NCI-H2196 (cell line): Measurements from ENCODE around the gene ANGEL2.
A peak's percentile ranks its signal among the peaks of the same experiment; 100 is the strongest.
"Not testable (repeated sequence)": the region's sequence is repeated elsewhere in the genome, so short reads cannot be mapped to it uniquely, and the experiment has no call there.

Experiments used
- DNase-seq: peaks from one replicate; lab custom pipeline; 2025; ENCODE audit not compliant: unreplicated experiment; lab: John Stamatoyannopoulos, UW

The ANGEL2 gene

DNA sequence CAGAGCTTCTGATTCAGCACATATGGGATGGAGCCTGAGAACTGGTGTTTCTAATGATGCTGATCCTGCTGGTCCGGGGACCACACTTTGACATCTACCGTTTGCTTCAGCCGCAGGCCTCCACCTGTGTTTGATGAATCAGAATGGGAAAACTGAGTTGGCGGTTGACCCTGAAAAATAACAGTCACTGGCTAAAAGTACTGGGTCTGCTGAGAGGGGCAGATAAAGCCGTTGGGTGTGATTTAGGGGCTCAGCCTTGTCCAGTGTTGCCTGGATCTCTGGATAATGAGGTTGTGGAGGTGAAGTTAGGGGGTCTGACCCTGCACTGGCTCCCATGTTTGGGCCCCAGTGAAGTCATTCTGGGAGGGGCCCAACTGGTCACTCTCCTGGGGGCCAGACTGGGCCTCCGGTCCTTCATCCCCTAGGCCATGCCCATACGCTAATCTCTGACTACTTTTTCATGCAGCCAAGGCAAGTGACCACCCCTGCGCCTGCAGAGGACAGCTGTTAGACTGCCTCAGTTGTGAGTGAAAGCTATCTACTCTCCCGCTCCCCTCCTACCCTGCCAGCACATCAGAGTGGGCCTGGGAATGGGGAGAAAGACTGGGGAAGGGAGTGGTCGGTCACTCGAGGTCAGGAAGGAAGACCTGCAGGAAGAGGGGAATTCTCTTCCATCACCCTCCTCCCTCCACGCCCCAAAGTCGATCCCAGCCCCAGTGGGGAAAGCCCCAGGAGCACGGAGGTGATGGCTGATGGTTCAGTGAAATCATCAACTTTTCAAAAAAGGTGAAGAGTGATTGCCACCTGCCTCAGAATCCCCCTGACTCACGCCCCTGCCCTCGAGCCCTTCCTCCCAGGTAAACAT is 37.7 kb downstream of the ANGEL2 start:
- DNase-seq: no peak

DNA sequence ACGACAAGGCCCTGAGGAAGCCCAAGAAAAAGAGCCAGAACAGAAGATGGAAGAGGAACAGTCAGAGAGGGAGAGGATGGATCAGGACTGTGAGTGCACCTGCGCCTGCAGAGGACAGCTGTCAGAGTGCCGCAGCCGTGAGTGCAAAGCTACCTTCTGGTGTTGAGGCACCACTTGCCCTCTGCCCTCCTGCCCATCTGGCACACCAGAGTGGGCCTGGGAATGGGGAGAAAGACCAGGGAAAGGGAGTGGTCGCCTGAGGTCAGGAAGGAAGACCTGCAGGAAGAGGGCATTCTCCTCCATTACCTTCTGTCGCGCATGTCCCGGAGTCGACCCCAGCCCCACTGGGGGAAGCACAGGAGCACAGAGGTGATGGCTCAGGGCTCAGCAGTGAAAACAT is 39.1 kb downstream of the ANGEL2 start:
- no peak for DNase-seq

DNA sequence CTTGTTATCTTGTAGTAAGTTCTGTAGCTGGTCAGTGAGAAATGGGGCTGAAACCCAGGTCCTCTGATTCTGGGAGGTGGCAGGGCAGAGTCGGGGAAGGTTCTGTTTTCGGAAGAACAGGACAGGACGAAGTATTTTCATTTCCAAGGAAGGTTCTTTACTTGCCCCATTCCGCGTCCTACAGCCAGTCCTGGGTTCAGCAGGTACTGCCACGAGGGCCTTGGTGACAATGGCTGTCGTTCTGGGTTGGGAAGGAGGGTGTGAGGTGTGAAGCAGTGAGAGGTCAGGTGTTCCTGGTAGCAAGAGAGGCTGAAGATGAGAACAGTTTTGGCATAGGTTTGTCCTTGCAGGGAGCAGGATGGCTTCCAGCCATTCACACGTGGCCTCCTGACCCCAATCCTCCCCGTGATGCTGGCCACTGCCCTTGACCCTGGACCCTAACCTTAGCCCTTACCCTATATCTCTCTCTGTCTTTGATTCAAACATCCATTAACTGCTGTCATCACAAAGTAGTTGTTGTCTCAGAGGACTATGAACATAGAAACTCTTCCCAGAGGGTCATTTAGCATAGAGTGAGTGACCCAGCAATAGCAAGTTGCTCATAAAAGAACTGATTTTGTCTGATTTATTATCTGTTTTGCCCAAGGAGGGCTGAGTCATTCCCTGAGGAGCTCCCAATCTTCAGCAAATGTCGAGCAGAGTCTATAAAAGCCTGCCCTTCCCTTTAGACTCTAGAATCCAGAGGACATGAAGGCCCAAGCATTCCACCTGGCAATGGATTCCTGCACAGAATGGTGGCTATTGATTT is 40.4 kb downstream of the ANGEL2 start:
- DNase-seq: no peak

DNA sequence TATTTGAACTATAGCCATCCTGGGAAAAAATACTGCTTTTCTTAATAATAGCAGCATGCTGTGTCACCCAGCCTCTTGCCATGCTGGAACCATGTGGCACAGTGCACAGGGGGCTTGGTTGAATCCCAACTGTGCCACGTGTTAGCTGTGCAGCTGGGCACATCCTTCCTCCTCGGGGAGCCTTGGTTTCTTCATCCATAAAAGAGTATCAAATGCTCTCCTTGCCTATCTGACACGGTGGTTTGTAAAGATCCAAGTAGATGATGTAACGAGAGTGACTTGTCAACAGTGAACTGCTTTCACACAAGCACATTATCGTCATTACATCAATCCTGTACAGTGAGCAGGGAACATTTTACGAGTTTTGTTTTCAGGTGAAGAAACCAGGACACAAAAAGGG is 41.0 kb downstream of the ANGEL2 start:
- no peak for DNase-seq

DNA sequence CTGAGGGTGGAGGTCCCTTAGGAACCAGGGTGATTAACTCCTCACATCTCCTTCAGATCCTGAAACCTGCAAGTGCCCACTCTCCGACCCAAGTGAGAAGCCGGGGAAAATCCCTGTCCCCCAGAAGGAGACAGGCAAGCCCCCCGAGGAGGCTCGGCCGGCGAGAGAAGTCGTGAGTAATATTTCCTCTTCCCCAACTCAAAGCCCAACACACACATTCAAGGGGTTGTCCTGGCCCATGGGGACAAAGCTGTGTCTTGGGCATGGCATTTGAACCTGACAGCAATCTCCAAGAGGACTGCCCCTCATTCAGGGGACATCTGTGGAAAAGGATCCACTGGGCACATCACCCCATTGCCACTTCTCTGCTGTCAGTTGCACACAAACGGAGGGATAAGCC is 41.8 kb downstream of the ANGEL2 start:
- DNase-seq: no peak

DNA sequence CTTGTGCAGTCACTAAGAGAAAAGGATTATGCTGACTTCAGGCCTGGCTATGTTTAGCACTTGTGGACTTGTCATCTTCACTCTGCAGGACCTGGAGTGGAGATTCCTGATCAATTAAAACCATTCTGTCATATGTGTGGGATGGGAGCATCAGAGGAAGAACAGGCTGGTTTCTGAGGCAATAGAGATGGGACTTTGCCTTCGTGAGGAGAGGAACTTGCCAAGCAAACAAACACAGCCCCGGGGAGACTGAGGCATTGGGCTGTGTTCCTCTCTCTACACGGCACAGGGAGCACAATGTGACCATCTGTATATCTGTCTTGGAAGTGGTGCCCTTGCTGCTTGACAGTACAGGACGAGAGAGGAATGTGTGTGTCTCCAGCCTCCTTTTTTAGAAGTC is 42.2 kb downstream of the ANGEL2 start:
- DNase-seq: no peak

DNA sequence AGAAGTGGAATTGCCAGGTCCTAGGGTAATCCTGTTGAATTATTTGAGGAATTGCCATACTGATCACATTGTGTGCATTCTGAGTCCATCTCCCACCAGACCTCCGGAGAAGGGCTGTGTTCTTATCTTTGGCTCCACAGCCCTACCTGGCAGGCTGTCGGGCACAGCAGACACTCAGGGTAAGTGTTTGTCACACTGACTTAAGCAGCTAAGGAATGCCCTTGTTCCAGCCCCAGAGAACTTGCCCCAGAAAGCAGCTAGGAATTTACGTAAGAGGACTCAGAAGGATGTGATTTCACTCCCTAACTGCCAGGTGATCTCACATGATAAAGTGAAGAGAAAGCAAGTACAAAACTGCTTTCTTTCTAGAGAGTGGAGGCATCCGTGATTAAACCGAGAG is 44.4 kb downstream of the ANGEL2 start:
- no peak for DNase-seq

DNA sequence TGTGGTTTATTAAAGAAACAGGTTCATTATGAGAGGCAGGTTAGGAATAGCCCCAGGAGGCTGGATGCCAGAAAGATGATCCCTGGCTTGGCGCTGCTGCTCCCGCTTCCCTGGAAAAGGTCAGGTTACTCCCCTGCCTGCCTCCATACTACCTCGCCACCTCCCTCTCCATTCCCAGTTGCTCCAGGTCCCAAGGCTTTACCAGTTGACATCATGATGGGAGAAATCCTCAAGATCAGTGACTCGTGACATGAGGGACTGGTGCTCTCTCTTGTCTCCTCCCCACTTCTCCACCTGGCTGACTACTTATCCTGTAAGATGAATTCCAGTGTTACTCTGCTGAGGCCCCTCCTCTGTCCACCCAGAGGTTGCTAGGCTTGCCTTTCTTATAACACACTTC is 45.6 kb downstream of the ANGEL2 start:
- no peak for DNase-seq

DNA sequence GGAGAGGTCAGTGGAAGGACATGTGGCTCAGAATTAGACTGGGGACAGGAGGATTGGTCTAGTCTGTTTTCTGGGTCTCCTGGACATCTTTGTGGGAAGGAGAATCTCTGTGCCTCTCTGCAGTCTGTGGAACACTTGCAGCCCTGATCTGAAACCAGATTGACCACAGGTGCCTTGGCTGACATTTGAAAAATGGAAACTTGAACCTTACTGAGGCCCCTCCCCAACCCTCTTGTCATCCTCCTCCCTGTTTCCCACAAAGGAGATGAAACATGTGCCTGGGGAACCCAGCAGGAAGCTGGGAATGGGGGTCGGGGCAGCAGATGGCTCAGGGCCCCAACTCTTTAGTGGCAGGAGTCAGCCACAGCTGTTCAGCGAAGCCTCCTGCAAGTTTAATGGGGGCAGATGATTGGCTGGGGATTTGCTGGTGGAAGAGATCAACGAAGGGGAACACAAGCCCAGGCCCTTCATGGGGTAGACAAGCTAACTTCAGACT is 47.3 kb downstream of the ANGEL2 start:
- DNase-seq: no peak

DNA sequence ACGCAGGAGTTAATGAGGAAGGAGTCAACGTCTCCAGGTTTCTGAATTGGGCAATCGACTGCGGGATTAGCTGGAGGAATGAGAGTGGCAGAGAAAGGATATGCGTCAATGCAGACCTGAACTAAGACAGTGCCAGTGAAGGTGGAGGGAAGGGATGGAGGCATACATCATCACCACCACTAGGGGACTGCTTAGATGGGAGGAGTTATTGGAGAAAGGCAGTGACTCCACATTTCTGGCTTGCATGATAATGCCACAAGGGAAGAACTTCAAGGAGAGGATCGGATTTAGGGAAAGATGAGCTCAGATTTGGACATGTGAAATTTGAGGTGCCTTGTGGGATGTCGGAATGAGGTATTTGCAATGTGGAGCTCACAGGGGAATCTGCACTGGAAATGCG is 47.9 kb downstream of the ANGEL2 start:
- peak; percentile 23 for DNase-seq

DNA sequence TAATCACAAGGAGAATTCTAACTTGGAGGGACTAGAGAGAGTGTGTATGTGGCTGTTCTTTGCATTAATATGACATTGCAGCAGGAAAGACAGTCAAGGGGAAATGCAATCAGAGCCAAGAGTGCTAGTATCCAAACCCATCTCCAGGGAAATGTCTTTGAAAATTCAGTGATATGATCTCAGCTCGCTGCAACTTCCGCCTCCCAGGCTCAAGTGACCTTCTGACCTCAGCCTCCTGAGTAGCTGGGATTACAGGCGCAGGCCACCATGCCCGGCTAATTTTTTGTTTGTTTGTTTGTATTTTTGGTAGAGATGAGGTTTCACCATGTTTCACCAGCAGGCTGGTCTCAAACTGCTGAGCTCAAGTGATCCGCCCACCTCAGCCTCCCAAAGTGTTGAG is 49.1 kb downstream of the ANGEL2 start:
- no peak for DNase-seq

DNA sequence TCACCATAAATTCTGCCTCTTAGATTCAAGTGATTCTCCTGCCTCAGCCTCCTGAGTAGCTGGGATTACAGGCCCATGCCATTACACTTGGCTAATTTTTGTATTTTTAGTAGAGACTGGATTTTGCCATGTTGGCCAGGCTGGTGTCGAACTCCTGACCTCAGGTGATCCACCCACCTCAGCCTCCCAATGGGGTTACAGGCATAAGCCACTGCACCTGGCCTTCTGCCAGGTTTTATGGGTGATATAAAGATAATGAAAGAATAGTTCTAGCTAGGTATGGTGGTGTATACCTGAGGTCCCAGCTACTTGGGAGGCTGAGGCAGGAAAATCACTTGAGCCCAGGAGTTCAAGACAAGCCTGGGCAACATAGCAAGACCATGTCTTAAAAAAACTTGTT is 50.7 kb downstream of the ANGEL2 start:
- not testable (repeated sequence) for DNase-seq

DNA sequence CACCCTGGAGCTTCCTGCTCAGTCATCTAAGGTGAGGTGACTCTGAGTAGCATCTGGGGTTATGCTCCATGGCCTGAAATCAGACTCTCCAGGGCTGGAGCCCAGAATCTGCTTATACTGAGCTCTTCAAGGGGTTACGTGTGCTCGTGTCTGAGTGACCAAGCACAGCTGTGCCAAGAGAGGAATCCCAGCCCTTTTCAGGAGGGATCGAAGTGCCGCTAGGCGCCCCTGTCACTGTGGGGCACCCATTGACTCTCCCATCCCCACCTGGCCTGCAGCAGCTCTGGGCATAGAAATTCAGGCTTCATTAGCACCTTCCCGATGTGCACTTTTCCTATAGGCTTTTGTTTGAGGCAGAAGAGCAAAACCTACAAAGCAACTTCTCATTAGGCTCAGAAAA is 51.6 kb downstream of the ANGEL2 start:
- DNase-seq: no peak

DNA sequence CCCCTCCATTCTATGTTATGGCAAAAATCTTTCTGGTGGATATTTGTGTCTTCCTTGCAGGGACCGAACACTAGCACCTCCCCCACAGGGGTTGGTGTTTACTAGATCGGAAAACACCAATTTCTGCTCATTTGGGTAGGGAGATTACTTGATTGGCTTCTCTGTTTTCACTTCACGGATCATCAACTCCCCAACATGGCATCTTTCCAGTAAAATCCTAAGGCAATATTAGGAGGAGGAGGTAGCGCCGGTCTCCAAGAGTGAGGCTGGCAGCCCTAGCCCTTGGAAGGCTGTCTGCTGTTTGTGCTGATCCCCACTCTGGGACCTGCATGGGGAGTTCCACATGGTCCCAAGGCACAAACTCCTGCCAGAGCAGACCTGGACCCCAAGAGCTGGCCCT is 53.2 kb downstream of the ANGEL2 start:
- DNase-seq: no peak

DNA sequence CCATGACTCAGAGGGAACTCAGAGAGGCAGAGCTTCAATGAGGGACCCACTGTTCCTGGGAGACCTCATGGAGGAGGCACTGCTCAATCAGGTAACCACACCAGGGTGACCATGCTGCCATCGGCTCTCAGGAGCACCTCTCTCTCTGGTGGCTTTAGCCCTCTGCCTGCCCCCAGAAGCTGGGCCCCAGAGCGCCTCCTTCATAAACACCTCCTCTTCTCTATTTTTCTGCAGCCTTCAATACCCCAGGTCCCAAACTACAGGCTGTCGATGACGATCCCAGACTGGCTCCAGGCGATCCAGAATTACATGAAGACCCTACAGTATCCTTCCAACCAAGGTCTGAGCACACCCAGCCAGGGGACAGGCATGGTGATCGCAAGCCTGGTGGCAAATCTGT is 54.7 kb downstream of the ANGEL2 start:
- no peak for DNase-seq

DNA sequence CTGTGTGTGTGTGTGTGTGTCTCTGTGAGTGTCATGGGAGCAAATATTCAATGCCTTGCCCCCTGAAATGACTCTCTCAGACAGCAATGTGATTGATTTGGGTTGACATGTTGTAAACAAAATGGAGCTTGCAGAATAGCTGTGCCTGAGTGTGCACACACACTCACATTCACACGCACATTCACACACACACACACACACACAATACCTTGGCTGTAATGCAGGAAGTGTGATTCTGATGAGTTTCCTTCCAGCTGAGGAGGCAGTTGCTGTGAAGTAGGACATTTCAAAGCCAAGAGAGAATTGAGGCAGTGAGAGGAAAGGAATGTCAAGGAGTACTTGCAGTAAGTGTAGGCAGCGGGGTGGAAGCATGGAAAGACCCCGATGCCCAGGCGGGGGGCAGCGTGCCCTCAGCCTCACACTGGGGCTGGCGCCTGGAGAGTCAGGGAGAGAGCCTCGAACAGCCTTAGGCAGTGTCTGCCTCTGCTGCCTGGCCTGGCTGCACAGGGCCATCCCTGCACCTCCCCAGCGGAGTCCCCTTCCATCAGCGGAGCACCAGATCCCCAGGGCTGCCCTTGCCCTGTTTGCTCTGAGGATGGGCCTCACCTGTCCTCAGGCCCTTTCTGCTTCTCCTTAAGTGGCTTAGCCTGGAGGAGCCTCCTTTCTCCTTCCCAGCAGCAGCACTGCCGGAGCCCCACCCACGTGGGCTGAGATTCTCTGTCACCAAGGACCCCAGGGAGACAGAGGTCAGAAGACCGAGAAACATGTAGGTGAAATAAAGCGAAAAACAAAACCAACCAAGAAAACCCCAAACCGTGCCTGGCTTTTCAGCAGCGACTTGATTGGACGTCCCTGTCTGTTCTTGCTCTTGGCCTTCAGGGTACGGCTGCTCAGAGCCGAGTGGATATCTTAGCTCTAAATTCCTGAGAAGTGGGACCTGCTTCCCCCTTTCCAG is 56.1 kb downstream of the ANGEL2 start:
- DNase-seq: no peak

DNA sequence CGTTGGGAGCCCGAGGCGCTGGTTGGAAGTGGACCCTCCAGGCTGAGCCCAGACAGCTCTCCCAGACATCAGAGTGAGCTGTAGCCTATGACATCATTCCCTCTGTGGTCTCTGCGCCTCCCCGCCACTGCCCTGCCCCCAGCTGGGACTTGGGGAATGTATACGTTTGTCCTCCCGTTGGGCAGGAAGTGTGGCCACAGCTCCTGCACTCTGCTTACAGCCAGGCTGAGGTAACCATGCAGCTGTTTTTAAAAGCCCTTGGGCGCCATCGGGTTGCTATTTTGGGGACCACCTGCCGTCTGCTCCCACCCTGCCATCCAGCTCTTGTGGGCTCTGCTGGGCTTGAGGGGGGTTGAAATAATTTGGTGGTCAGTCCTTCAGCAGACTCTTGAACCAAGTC is 57.5 kb downstream of the ANGEL2 start:
- DNase-seq: no peak

DNA sequence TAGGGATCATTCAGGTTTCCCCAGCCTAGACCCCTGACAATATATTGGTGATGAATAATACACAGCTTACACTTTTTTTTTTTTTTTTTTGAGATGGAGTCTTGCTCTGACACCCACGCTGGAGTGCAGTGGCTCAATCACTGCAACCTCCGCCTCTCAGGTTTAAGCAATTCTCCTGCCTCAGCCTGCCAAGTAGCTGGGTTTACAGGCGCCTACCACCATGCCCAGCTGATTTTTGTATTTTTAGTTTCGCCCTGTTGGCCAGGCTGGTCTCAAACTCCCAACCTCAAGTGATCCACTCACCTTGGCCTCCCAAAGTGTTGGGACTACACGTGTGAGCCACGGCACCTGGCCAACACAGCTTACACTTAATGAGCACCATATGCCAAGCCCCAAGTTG is 58.1 kb downstream of the ANGEL2 start:
- no peak for DNase-seq

DNA sequence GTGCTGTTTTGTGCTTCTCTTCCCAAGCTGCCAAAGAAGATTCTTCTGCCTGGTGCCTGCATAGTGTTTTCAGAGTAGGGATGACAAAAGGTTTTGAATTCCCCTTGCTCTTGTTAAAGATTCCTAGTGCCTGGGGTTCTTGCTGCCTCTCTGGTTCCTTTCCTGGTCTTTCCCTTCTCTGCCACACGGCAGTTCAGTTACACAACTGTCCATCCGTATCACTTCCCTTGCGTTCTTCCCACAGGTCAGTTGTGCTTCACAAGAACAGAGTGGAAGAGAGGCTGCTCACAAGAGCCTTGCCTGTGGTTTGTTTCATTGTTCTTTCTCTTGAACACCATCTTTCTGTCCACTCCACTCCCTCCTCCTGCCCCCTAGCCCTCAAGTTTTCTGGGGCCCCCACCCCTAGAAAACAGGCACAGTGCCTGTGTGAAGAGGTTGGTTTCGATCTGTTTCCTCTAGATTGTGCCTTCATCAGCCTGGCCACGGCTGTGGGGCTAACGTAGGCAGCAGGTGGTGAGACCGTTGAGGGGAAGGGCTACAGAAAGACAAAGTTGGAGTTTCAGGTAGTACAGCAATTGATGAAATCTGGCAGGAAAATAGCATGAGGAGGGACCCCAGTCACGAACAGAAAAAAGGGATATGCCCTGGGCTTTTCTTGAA is 59.6 kb downstream of the ANGEL2 start:
- no peak for DNase-seq

DNA sequence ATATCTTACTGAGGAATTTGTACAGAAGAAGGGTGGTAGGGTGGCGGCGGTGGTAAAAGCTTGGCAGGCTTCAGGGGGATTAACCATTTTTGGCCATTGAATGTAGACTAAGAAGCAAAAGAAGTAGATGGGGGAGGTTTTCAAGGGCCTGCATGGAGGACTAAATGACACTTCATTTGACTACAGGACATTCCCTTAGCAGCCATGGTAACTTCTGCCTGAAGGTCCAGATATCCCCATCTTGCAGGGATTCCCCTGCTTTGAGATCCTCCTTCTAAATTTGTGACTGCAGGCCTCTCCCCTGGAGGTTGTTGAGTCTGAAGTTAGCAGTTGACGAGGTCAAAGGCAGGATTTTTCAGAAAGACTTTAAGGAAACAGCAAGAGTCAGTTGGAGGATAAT is 60.6 kb downstream of the ANGEL2 start:
- no peak for DNase-seq

DNA sequence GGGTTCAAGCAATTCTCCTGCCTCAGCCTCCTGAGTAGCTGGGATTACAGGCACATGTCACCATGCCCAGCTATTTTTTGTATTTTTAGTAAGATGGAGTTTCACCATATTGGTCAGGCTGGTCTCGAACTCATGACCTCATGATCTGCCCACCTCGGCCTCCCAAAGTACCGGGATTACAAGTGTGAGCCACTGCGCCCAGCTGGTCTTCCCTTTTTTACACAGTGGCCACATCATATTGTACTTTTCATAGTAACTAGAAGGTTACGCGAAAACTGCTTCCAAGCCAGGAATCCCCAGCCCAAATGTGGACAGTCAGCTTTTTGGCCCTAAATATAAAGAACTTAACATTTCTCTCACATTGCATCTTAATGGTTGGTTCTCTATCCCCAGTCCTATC is 61.2 kb downstream of the ANGEL2 start:
- no peak for DNase-seq
